ENCODE data around the gene KCNK5.
A peak's percentile ranks its signal among the peaks of the same experiment; 100 is the strongest.

The KCNK5 gene

GRCh38 chr6:39228992-39229767, at the start of gene KCNK5:
TSS of gene KCNK5 (minus strand) at chr6:39229475. CDS start at chr6:39229111, 364 bp downstream.
- DNase-seq, result peak; percentile 74

- DNase-seq, result no peak
Measured at GRCh38 chr6:39276379-39276995, 47.2 kb upstream of the KCNK5 start.

GRCh38 chr6:39274903-39275302, 45.6 kb upstream of the KCNK5 start:
- no peak for DNase-seq

- no peak for DNase-seq
Measured at GRCh38 chr6:39274471-39274870, 45.2 kb upstream of the KCNK5 start.

- no peak for DNase-seq
Measured at GRCh38 chr6:39273406-39273821, 44.1 kb upstream of the KCNK5 start.

- no peak for DNase-seq
Measured at GRCh38 chr6:39269961-39270360, 40.7 kb upstream of the KCNK5 start.

- no peak for DNase-seq
Measured at GRCh38 chr6:39268721-39269120, 39.4 kb upstream of the KCNK5 start.

GRCh38 chr6:39268171-39268570, 38.9 kb upstream of the KCNK5 start:
- DNase-seq, result no peak

GRCh38 chr6:39266782-39267355, 37.6 kb upstream of the KCNK5 start:
- no peak for DNase-seq

- no peak for DNase-seq
Measured at GRCh38 chr6:39266375-39266774, 37.1 kb upstream of the KCNK5 start.

- no peak for DNase-seq
Measured at GRCh38 chr6:39263303-39264037, 34.2 kb upstream of the KCNK5 start.

- no peak for DNase-seq
Measured at GRCh38 chr6:39261751-39262150, 32.5 kb upstream of the KCNK5 start.

- no peak for DNase-seq
Measured at GRCh38 chr6:39260953-39261352, 31.7 kb upstream of the KCNK5 start.

- DNase-seq, result no peak
Measured at GRCh38 chr6:39260456-39260855, 31.2 kb upstream of the KCNK5 start.

GRCh38 chr6:39256294-39256940, 27.1 kb upstream of the KCNK5 start:
- no peak for DNase-seq

- no peak for DNase-seq
Measured at GRCh38 chr6:39254999-39255535, 25.8 kb upstream of the KCNK5 start.

- DNase-seq, result no peak
Measured at GRCh38 chr6:39251406-39251805, 22.1 kb upstream of the KCNK5 start.

- DNase-seq, result no peak
Measured at GRCh38 chr6:39250507-39250906, 21.2 kb upstream of the KCNK5 start.

- no peak for DNase-seq
Measured at GRCh38 chr6:39249278-39249677, 20.0 kb upstream of the KCNK5 start.

- no peak for DNase-seq
Measured at GRCh38 chr6:39247667-39248194, 18.5 kb upstream of the KCNK5 start.

- DNase-seq, result no peak
Measured at GRCh38 chr6:39243809-39244208, 14.5 kb upstream of the KCNK5 start.

GRCh38 chr6:39240155-39240757, 11.0 kb upstream of the KCNK5 start:
- DNase-seq, result no peak

Data from CD4-positive, alpha-beta T cell treated with Interleukin-15 for 1 hour (primary cell).